HFFc6 (cell line): ENCODE measurements around the gene SEC23IP. TPM values are rescaled to one million over a fixed set of nuclear protein-coding genes. Genes with fewer than 3 reads are reported as not detected.
A peak's percentile ranks its signal among the peaks of the same experiment; 100 is the strongest.
"Not testable (repeated sequence)": the region's sequence is repeated elsewhere in the genome, so short reads cannot be mapped to it uniquely, and the experiment has no call there.

Source experiments
- DNase-seq: peaks from one replicate; pipeline ENCODE4 v3.0.0-alpha.2; 2018
- H3K27ac Mint-ChIP-seq: 2 replicates; pipeline ENCODE4 v1.8.0; 2020; ENCODE audit warnings: mild to moderate bottlenecking, mixed read lengths
- H3K27me3 Mint-ChIP-seq: 2 replicates; pipeline ENCODE4 v1.8.0; 2021; ENCODE audit warnings: mild to moderate bottlenecking, moderate library complexity, mixed read lengths; ENCODE audit not compliant: insufficient read depth
- H3K36me3 Mint-ChIP-seq: 2 replicates; pipeline ENCODE4 v1.8.0; 2021; ENCODE audit warnings: low read depth, mixed read lengths
- H3K4me1 Mint-ChIP-seq: 2 replicates; pipeline ENCODE4 v1.8.0; 2020; ENCODE audit warnings: low read depth, mixed read lengths
- H3K4me3 Mint-ChIP-seq: 2 replicates; pipeline ENCODE4 v1.8.0; 2020; ENCODE audit warnings: mild to moderate bottlenecking, moderate library complexity, mixed read lengths
- H3K9me3 Mint-ChIP-seq: 2 replicates; pipeline ENCODE4 v1.8.0; 2020; ENCODE audit warnings: mild to moderate bottlenecking, mixed read lengths
- total RNA-seq, 6 experiments: library from RNA; stranded (reverse); fragmentation: NEBNext Ultra II Directional; extraction: Animal tissue kit (Norgen Biotek cat#: 25700); gene quantifications; 2 replicates in 1 of 6; 3 replicates in 5 of 6; pipeline ENCODE4 v1.2.3, GENCODE V29; 2021
- TF ChIP-seq, protein P1 (sequence below): fragments of 200-600 bp; sonication (generic); IDR thresholded peaks from 2 replicates; pipeline ENCODE4 v1.5.0; 2021; ENCODE audit warnings: antibody characterized with exemption, mild to moderate bottlenecking

SEC23IP gene
- total RNA-seq, 6 experiments from 2014 or later, result 76.9 to 95.5 (median 88.8) TPM

DNA sequence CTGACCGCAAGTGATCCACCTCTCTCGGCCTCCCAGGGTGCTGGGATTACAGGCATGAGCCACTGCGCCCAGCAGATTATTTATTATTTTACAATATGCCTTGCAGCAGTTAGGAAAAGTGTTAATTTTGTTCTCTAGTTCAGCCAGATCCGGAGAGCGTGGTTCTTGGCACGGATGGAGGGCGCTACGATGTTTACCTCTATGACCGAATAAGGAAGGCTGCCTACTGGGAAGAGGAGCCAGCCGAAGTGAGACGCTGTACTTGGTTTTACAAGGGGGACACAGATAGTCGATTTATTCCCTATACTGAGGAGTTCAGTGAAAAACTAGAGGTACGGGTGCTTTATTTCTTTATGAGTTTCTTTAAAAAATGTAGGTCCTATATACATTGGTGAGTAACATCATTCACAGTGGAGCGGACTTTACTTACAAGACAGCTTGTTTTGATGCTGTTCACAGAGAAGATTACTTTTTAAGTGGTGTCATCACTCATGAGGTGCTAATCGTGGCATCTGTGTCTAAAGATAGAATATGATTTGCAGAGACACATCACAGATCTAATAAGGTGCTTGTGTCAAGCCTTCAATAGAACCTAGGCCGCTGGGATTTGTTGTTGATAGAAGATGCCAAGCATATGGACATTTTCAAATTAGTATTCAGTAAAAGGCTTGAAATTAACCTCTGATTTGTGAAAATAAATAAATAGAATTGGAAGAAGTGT is 11.6 kb downstream of the SEC23IP start:
- Mint-ChIP-seq H3K4me1 (peaks cover 9% of the 10 kb centered on the region), H3K27ac (no peak overlapping the region), H3K4me3 (no peak overlapping the region), H3K9me3 (no peaks in the 10 kb centered on the region), H3K27me3 (no peaks in the 10 kb centered on the region; the same call in 1 of the 2 replicates), H3K36me3 (peaks cover 25% of the 10 kb centered on the region)
- TF ChIP-seq, protein P1, sequence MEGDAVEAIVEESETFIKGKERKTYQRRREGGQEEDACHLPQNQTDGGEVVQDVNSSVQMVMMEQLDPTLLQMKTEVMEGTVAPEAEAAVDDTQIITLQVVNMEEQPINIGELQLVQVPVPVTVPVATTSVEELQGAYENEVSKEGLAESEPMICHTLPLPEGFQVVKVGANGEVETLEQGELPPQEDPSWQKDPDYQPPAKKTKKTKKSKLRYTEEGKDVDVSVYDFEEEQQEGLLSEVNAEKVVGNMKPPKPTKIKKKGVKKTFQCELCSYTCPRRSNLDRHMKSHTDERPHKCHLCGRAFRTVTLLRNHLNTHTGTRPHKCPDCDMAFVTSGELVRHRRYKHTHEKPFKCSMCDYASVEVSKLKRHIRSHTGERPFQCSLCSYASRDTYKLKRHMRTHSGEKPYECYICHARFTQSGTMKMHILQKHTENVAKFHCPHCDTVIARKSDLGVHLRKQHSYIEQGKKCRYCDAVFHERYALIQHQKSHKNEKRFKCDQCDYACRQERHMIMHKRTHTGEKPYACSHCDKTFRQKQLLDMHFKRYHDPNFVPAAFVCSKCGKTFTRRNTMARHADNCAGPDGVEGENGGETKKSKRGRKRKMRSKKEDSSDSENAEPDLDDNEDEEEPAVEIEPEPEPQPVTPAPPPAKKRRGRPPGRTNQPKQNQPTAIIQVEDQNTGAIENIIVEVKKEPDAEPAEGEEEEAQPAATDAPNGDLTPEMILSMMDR, result no peak
- no peak for DNase-seq

- H3K27me3 Mint-ChIP-seq, H3K4me3 Mint-ChIP-seq, H3K27ac Mint-ChIP-seq, H3K4me1 Mint-ChIP-seq, H3K9me3 Mint-ChIP-seq, DNase-seq: not testable (repeated sequence)
- peaks cover 26% of the 10 kb centered on the region for H3K36me3 Mint-ChIP-seq
Measured at GRCh38 chr10:119907695-119908094, 15.2 kb downstream of the SEC23IP start.

GRCh38 chr10:119908166-119908565 is 15.6 kb downstream of the SEC23IP start:
- no peaks in the 10 kb centered on the region; the same call in 1 of the 2 replicates for H3K27me3 Mint-ChIP-seq
- H3K36me3 Mint-ChIP-seq, result peaks cover 31% of the 10 kb centered on the region
- no peak for DNase-seq
- no peak overlapping the region for H3K4me3 Mint-ChIP-seq
- TF ChIP-seq, protein P1, result no peak
- H3K9me3 Mint-ChIP-seq, result no peaks in the 10 kb centered on the region
- peaks cover 9% of the 10 kb centered on the region for H3K4me1 Mint-ChIP-seq
- peak overlapping the region; percentile 24; the same call in 1 of the 2 replicates for H3K27ac Mint-ChIP-seq

GRCh38 chr10:119910689-119911088 is 18.2 kb downstream of the SEC23IP start:
- Mint-ChIP-seq H3K36me3 (peaks cover 27% of the 10 kb centered on the region), H3K4me3 (no peak overlapping the region), H3K27me3 (no peaks in the 10 kb centered on the region), H3K9me3 (no peaks in the 10 kb centered on the region), H3K4me1 (peaks cover 9% of the 10 kb centered on the region), H3K27ac (no peak overlapping the region)
- TF ChIP-seq, protein P1, result no peak
- no peak for DNase-seq

DNA sequence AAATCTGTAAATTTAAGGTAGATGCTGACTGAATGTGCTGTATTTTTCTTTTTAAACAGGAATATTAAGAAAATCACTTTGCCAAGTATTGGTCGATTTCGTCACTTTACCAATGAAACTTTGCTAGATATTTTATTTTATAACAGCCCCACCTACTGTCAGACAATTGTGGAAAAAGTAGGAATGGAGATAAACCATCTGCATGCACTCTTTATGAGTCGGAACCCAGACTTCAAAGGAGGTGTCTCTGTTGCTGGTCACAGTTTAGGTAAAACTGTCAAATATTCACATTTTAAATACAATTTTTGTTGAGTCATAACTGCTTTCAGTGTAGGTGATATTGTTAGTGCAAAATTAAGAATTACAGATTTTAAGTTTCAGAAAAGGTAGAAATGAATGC is 25.2 kb downstream of the SEC23IP start:
- Mint-ChIP-seq H3K4me1 (peaks cover 8% of the 10 kb centered on the region; the same call in 1 of the 2 replicates), H3K27me3 (no peaks in the 10 kb centered on the region), H3K27ac (no peak overlapping the region), H3K4me3 (no peak overlapping the region), H3K36me3 (peaks cover 40% of the 10 kb centered on the region), H3K9me3 (no peaks in the 10 kb centered on the region)
- no peak for DNase-seq
- TF ChIP-seq, protein P1, result peak; percentile 55

DNA sequence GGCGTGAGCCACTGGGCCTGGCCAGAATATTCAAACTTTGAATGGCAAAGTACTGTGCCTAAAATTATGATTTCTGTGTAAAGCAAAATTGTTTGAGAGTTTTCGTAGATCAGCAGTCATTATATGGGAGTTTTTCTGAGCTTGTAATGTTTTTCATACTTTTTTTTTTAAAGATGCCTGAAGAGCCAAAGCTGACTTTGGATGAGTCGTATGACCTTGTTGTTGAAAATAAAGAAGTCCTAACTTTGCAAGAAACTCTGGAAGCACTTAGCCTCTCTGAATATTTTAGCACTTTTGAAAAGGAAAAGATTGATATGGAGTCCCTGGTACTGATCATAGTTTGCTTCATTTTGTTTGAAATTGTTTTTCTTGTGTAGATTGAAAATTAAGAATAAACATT is 26.7 kb downstream of the SEC23IP start:
- peaks cover 8% of the 10 kb centered on the region; the same call in 1 of the 2 replicates for H3K4me1 Mint-ChIP-seq
- H3K36me3 Mint-ChIP-seq, result peaks cover 37% of the 10 kb centered on the region
- H3K27ac Mint-ChIP-seq, result peak overlapping the region; percentile 24; the same call in 1 of the 2 replicates
- no peak for DNase-seq
- H3K27me3 Mint-ChIP-seq, result no peaks in the 10 kb centered on the region
- no peaks in the 10 kb centered on the region for H3K9me3 Mint-ChIP-seq
- H3K4me3 Mint-ChIP-seq, result no peak overlapping the region
- TF ChIP-seq, protein P1, result no peak
